VCaP (cell line): Measurements from ENCODE around the gene SLC66A2.

ENCODE experiments used
- H3K27ac ChIP-seq: fragments of 450-650 bp; 2 replicates; pipeline ENCODE4 v1.5.1; 2017
- TF ChIP-seq, protein P1 (sequence below): fragments of 450-650 bp; conservative IDR thresholded peaks from 2 replicates; pipeline ENCODE4 v1.5.1; 2017; ENCODE audit warnings: mild to moderate bottlenecking, moderate library complexity

Gene SLC66A2

DNA sequence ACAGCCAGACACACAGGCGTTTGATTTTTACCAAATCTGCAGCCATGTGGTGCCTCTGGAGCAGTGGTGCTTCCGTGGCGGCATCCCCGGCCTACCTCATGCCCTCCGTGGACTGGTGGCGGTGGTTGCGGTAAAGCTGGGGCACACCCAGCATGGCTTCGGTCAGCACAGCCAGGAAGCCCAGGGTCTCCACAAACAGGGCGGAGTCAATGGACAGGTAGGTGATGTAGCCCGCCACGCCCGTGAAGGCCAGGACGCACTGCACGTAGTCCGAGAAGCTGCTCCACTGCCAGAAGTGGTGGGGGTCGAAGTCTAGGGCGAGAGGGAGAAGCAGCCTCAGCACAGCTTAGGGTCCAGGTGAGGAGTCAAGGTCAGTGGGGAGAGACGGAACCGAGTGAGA lies 32.4 kb downstream of the SLC66A2 start:
- TF ChIP-seq, protein P1, sequence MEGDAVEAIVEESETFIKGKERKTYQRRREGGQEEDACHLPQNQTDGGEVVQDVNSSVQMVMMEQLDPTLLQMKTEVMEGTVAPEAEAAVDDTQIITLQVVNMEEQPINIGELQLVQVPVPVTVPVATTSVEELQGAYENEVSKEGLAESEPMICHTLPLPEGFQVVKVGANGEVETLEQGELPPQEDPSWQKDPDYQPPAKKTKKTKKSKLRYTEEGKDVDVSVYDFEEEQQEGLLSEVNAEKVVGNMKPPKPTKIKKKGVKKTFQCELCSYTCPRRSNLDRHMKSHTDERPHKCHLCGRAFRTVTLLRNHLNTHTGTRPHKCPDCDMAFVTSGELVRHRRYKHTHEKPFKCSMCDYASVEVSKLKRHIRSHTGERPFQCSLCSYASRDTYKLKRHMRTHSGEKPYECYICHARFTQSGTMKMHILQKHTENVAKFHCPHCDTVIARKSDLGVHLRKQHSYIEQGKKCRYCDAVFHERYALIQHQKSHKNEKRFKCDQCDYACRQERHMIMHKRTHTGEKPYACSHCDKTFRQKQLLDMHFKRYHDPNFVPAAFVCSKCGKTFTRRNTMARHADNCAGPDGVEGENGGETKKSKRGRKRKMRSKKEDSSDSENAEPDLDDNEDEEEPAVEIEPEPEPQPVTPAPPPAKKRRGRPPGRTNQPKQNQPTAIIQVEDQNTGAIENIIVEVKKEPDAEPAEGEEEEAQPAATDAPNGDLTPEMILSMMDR, result no peak
- H3K27ac ChIP-seq, result no peak overlapping the region

DNA sequence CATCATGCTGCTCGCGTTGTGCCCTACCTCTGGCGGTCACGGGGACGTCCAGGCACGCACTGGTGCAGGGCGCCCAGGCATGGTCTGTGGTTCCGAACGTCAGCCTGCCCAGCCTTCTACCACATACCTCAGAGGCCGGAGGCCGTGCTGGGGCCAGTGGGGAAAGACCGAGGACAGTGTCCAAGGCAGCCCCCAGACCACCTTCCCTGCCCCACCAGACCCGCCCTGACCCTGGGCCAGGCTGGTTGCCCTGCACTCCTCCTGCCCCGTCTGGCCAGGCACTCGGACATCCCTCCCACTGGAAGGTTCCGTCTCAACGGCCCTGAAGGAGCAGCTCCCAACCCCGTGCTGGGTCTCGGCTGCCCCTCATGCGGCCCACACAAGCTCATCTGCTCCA lies 32.8 kb downstream of the SLC66A2 start:
- H3K27ac ChIP-seq, result no peak overlapping the region
- TF ChIP-seq, protein P1, result no peak

DNA sequence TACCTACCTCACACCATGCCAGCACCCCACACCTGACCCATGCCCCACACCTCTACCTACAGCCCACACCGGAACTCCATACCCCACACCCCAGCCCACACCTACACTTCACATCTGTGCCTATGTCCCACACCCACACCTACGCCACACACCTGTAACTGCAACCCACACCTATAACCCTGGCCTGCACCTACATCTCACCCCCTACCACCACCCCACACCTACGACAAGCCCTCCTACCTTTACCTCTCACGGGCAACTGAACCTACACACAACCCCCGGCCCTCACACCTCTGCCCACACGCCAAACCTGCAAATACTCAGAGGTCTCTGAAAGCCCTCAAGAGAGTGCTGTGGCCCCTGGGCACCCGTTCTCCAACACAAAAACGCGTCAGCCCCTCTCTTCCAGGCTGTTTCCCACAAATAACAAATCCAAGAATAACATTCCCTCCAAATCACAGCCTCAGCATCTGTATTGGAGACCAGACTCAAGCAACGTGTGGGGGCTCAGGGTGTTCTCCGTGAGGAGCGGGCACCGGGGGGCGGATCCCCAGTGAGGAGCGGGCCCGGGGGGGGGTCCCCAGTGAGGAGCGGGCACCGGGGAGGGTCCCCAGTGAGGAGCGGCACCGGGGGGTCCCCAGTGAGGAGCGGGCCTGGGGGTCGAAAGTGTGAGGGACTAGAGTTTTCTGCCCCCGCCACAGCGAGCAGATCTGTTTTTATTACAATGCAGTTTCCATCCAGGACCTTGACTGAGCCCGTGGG lies 33.4 kb downstream of the SLC66A2 start:
- no peak overlapping the region for H3K27ac ChIP-seq
- TF ChIP-seq, protein P1, result no peak

DNA sequence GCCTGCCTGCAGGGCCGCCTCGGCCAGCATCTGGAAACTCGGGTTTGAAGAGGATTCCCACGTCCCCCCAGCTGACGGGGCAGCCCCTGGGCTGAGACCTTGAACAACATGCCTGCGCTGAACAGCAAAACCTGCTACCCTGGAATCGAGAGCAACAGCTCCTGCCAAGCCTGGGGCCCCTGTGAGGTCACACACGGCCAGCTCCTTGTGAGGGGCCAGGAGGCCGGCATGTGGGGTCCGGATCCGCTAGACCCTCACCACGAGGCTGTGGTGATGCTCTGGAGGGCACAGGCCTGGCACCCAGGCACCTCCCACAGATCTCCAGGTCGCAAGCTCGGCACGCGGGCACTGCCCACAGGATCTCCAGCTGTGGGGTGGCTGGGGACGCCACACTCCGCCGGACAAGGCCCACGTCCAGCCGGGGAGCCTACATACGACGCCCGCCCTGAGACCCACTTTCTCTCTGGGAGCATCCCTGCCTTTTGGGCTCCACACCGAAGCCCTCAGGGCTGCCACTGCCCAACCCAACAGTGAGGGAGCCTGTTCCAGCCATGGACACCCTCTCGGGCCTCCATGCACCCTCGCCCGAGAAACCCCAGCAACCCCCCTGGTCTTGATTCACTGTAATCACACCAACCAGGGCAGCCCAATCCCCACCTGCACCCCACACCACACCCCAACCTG lies 34.1 kb downstream of the SLC66A2 start:
- no peak overlapping the region for H3K27ac ChIP-seq
- TF ChIP-seq, protein P1, result no peak

DNA sequence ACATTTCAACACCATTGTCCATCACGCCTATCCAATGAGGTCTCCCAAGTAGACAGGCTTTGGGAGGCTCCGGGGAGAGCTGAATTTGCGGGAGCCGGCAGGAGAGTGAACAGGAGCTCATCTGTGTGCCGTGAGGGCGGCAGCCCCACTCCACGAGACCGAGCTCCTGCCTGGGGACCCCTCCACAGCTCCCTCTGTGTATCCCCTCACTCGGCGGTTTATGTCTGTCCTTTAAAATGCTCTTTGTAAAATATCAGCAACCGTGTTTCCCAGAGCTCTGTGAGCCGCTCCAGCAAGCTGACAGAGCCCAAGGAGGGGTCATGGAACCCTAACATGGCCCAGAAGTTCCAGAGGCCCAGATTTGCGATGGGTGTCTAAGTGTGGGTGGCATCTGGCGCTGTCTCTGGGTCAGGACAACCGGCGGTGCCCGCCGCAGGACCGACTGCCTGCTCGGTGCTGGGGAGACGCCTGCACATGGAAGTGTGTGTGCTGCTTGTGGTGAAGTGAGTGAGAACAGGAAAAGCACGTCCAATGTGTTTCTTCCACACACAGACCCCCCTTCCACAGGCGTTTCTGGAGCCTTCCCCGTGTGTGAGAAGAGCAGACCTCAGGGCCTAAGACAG lies 34.8 kb downstream of the SLC66A2 start:
- TF ChIP-seq, protein P1, result no peak
- H3K27ac ChIP-seq, result no peak overlapping the region

DNA sequence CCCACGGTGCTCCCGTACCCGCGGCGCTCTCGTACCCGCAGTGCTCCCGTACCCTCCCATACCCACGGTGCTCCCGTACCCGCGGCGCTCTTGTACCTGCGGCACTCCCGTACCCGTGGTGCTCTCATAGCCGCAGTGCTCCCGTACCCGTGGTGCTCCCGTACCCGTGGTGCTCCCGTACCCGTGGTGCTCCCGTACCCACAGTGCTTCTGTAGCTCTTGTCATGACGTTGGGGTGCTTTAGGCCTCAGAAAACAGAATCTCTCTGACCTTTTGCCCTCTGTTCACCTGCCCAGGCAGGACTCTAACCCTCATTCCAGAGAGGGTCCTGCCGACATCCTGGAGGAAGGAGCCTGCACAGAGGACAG lies 35.3 kb downstream of the SLC66A2 start:
- TF ChIP-seq, protein P1, result no peak
- no peak overlapping the region for H3K27ac ChIP-seq

DNA sequence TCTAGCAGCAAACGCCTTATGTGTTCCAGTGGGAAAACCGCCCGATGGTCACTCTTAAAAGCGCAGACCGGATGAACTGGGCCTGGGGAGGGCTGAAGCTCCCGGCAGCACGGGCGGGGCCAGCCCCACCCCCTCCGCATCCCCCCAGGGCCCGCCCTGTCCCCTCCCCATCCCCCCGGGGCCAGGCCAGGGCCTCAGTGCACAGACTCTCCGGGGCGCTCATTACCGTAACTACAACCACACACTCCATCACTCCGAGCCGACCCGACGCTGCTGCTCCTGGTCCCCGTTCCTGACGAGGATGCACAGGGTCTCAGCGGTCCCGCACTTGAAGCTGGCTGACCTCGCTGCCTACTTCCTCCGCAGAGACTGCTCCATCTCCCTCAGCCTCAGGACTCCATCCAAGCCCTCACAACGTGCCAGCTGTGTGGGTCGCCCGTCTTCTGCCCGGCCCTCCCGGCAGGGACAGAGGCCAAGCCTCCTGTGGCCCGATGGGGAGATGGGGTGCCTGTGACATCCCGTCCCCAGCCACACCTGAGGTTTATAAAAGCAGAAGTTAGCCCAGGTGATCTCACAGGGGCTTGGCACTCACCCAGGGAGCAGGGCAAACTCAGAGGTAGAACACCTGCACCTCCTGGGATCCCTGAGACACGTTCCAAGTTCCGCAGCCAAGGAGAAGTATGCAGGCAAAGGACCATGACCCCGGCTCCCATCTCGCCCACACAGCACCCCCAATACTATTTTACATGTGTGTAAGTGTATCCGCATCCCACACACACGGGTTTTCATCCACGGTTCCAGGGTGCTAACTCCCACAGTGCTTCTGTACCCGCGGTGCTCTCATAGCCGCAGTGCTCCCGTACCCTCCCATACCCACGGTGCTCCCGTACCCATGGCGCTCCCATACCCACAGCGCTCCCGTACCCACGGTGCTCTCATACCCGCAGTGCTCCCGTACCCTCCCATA lies 36.0 kb downstream of the SLC66A2 start:
- TF ChIP-seq, protein P1, result no peak

More for the DNA sequence above, 36.0 kb downstream of the SLC66A2 start:
- H3K27ac ChIP-seq, result no peak overlapping the region
